ENCODE results near the gene GNAT1.

Gene GNAT1

GRCh38 chr3:50150863-50151686 lies 40.3 kb upstream of the GNAT1 start:
- Mint-ChIP-seq H3K4me1 (peaks cover 88% of the 10 kb centered on the region), H3K4me3 (peak overlapping the region; percentile 54)

GRCh38 chr3:50151728-50152127 lies 39.7 kb upstream of the GNAT1 start:
- Mint-ChIP-seq H3K4me3 (no peak overlapping the region), H3K27ac (peak overlapping the region; percentile 83), H3K27me3 (ENCODE audit: low read depth, poor library complexity) (peaks cover 12% of the 10 kb centered on the region), H3K36me3 (ENCODE audit: low read depth) (no peaks in the 10 kb centered on the region), H3K4me1 (peaks cover 86% of the 10 kb centered on the region), H3K9me3 (no peaks in the 10 kb centered on the region)
- no peak for DNase-seq
- no peak for TF ChIP-seq CTCF (IDR thresholded peaks at IDR 0.05)

More at GRCh38 chr3:50150863-50151686, 40.3 kb upstream of the GNAT1 start:
- peak; percentile 77 for DNase-seq
- Mint-ChIP-seq H3K27me3 (ENCODE audit: low read depth, poor library complexity) (peaks cover 12% of the 10 kb centered on the region), H3K27ac (peak overlapping the region; percentile 83), H3K36me3 (ENCODE audit: low read depth) (no peaks in the 10 kb centered on the region), H3K9me3 (no peaks in the 10 kb centered on the region)
- TF ChIP-seq CTCF (IDR thresholded peaks at IDR 0.05): no peak

DNA sequence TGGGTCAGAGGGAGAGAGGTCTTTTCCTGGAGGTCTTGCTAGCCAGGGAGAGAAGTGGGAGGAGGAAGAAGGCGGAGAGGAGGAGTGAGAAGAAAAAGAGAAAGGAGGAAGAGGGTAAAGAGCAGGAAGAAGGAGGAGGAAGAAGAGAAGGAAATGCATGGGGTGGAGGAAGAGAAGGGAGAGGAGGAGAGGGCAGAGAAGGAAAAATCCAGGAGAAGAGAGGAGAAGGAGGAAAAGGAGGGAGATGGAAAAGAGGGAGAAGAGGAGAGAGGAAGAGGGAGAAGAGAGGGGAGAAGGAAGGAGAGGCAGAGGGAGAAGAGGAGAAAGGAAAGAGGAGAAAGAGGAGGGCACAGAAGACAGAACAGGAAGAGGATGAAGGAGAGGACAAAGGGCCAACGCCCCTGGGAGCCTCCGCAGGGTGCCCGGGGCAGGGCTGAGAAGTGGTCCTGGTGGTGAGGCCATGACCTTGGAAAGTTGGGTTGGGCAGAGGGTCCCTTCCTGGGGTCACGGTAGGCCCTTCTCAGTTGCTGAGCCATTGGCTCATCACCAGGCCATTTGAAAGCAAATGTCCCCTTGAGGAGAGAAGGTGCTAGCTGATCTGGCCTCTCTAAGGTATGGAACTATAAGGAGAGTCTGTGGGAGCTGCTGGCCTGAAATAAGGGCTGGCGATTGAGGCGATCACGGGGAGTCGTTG lies 37.5 kb upstream of the GNAT1 start:
- no peaks in the 10 kb centered on the region for H3K9me3 Mint-ChIP-seq
- peaks cover 10% of the 10 kb centered on the region for H3K27me3 Mint-ChIP-seq (ENCODE audit: low read depth, poor library complexity)
- H3K4me1 Mint-ChIP-seq: peaks cover 83% of the 10 kb centered on the region
- H3K4me3 Mint-ChIP-seq: peak overlapping the region; percentile 84
- DNase-seq: no peak
- peak overlapping the region; percentile 64 for H3K27ac Mint-ChIP-seq
- H3K36me3 Mint-ChIP-seq (ENCODE audit: low read depth): peaks cover 6% of the 10 kb centered on the region
- TF ChIP-seq CTCF (IDR thresholded peaks at IDR 0.05): no peak

DNA sequence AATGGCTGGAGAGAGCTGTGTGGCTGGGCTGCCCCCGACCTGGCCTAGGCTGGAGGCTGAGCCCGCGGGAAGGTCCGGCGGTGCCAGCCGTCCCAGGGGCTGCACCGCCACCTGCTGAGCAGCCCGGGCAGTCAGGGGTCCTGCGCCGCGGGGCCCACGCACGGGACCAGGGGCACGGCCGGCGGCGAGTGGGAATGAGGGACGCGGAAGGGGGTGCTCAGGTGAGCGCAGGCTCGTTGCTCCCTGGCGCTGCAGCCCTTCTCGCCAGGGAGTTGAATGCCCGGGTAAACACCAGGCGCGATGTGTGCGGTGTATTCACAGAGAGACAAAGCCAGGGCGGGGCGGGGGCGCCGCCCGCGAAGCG lies 37.0 kb upstream of the GNAT1 start:
- Mint-ChIP-seq H3K36me3 (ENCODE audit: low read depth) (peaks cover 7% of the 10 kb centered on the region), H3K4me3 (peak overlapping the region; percentile 84), H3K27me3 (ENCODE audit: low read depth, poor library complexity) (peaks cover 10% of the 10 kb centered on the region), H3K27ac (peak overlapping the region; percentile 64), H3K9me3 (no peaks in the 10 kb centered on the region), H3K4me1 (peaks cover 83% of the 10 kb centered on the region)
- no peak for TF ChIP-seq CTCF (IDR thresholded peaks at IDR 0.05)
- DNase-seq: no peak

DNA sequence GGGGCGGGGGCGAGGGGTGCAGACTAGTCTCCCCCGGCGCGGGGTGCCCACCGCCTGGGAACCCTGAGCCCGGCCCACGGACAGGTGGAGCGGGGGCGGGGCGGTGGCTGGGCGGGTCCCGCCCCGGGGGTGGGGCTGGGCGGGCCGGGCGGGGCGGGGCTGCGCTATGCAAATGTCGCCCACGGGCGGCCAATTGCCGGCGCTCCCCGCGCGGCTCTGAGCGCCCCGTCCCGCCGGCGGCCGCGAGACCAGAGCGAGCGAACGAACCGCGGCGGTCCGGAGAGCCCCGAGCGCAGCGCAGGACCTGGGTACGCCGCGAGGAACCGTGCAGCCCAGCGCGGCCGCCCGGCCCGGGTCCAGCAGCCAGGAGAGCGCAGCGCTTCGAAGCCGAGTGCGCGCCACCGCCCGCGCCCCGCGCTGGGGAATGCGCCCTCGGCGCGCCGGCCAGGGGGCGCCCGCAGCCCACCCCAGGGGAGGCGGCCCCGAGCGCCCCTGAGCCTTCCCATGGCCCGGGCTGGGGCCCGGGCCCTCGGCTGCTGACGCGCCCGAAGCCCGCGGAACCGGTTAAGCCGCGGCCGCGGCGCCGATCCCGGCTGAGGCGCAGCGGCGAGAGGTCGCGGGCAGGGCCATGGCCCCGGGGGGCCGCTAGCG lies 36.4 kb upstream of the GNAT1 start, which contains the start of gene SEMA3F:
SEMA3F (plus strand) TSS at position 485 of the 651 bp plus-strand sequence. CDS start 4,299 bp downstream, outside the sequence.
- Mint-ChIP-seq H3K27ac (peak within 1 kb of the TSS; percentile 70), H3K27me3 (ENCODE audit: low read depth, poor library complexity) (peaks cover 10% of the 10 kb centered on the region), H3K9me3 (no peaks in the 10 kb centered on the region), H3K36me3 (ENCODE audit: low read depth) (peaks cover 12% of the 10 kb centered on the region), H3K4me1 (peaks cover 83% of the 10 kb centered on the region), H3K4me3 (peak within 1 kb of the TSS; percentile 94)
- no peak for TF ChIP-seq CTCF (IDR thresholded peaks at IDR 0.05)
- peak; percentile 83 for DNase-seq
